Mammary epithelial cell (primary cell): Measurements from ENCODE around the gene LTBP3.

ENCODE experiments used
- CTCF ChIP-seq, 2 donors: IDR thresholded peaks in 1 of 2; conservative IDR thresholded peaks in 1 of 2; 2 replicates each; pipeline ENCODE4 v1.5.1; 2011 to 2012; ENCODE audit warnings: inconsistent platforms in 2 of 2, low read length in 2 of 2, mild to moderate bottlenecking in 2 of 2, control low read depth in 1 of 2, low read depth in 1 of 2; ENCODE audit not compliant: insufficient read depth in 1 of 2; ENCODE audit errors: extremely low read depth in 1 of 2
- EZH2 ChIP-seq: IDR thresholded peaks from 2 replicates; pipeline ENCODE4 v1.6.1; 2012; ENCODE audit warnings: low read length, inconsistent platforms, borderline replicate concordance

GRCh38 chr11:65525546-65526480 is 32.3 kb downstream of the LTBP3 start:
- no peak for TF ChIP-seq EZH2
- TF ChIP-seq CTCF (conservative IDR thresholded peaks at IDR 0.05 in 1 of 2, IDR thresholded peaks at IDR 0.05 in 1 of 2; ENCODE audit: extremely low read depth in 1 of 2, insufficient read depth in 1 of 2, low read depth in 1 of 2, low read length in 2 of 2): no peak
